Spinal cord (tissue), 10 donors: ENCODE data around the gene PALLD. TPM values are rescaled to one million over a fixed set of nuclear protein-coding genes. Genes with fewer than 3 reads are reported as not detected.

Source experiments
- DNase-seq, 6 donors: peaks; one replicate each; pipeline versions ENCODE4 v3.0.0 to v3.0.0-alpha.2; 2013 to 2015; ENCODE audit warnings: low spot score in 6 of 6, low read depth in 4 of 6
- H3K27ac ChIP-seq: one replicate; pipeline ENCODE4 v1.5.1; 2013; ENCODE audit warnings: low read depth, low read length, control low read depth
- H3K27me3 ChIP-seq: one replicate; pipeline ENCODE4 v1.6.1; 2013; ENCODE audit warnings: low read length; ENCODE audit not compliant: control insufficient read depth, insufficient read depth
- H3K36me3 ChIP-seq: one replicate; pipeline ENCODE4 v1.6.1; 2013; ENCODE audit warnings: low read length; ENCODE audit not compliant: control insufficient read depth, insufficient read depth
- H3K4me1 ChIP-seq: one replicate; pipeline ENCODE4 v1.6.1; 2013; ENCODE audit warnings: low read length; ENCODE audit not compliant: control insufficient read depth, insufficient read depth
- H3K4me3 ChIP-seq: one replicate; pipeline ENCODE4 v1.5.1; 2013; ENCODE audit warnings: low read depth, low read length, control low read depth
- H3K9me3 ChIP-seq: one replicate; pipeline ENCODE4 v1.6.1; 2013; ENCODE audit warnings: low read length; ENCODE audit not compliant: control insufficient read depth, insufficient read depth
- WGBS: methylation state at CpG from one replicate; pipeline ENCODE4 v1.1.5; 2013; ENCODE audit warnings: missing lambda C conversion rate; ENCODE audit not compliant: insufficient coverage; 5-methylcytosine and 5-hydroxymethylcytosine counted together
- polyA plus RNA-seq, 2 donors: library from polyadenylated mRNA; unstranded; fragments of 120-200 nt; gene quantifications; one replicate each; pipeline ENCODE4 v1.2.1, GENCODE V29; 2013; ENCODE audit not compliant: insufficient read length in 2 of 2
- total RNA-seq, 2 donors: library from RNA; depleted of rRNA in 1 of 2; stranded (reverse); fragments of 120-200 nt in 1 of 2; fragments of >200 nt in 1 of 2; gene quantifications; one replicate each; pipeline versions ENCODE4 v1.2.3 to v1.2.4, GENCODE V29; 2013 to 2014
- donor health status: healthy.

PALLD gene
- total and polyA plus RNA-seq, 4 donors: 45.9 to 71.1 (median 62.4) TPM

- no peaks in the 10 kb centered on the region for H3K4me1 ChIP-seq
- WGBS: no CpG with 5 or more reads among the region's 2 CpGs
- no peak overlapping the region for H3K27ac ChIP-seq
- no peaks in the 10 kb centered on the region for H3K27me3 ChIP-seq
- DNase-seq: no peak
- no peak overlapping the region for H3K4me3 ChIP-seq
- H3K9me3 ChIP-seq: no peaks in the 10 kb centered on the region
- peaks cover 25% of the 10 kb centered on the region for H3K36me3 ChIP-seq
These were observed 403.2 kb downstream of the PALLD start for GRCh38 chr4:168900080-168900479.

- Histone ChIP-seq H3K27ac (no peak overlapping the region), H3K4me3 (no peak overlapping the region), H3K9me3 (no peaks in the 10 kb centered on the region), H3K27me3 (no peaks in the 10 kb centered on the region), H3K36me3 (peaks cover 19% of the 10 kb centered on the region), H3K4me1 (no peaks in the 10 kb centered on the region)
- 83% methylated on average over 1 of the region's 2 CpGs for WGBS
- no peak for DNase-seq
These were observed 410.4 kb downstream of the PALLD start for GRCh38 chr4:168907119-168907698.

- DNase-seq: no peak
- H3K4me3 ChIP-seq: no peak overlapping the region
- no CpG with 5 or more reads among the region's 1 CpG for WGBS
- no peak overlapping the region for H3K27ac ChIP-seq
- H3K4me1 ChIP-seq: no peaks in the 10 kb centered on the region
- no peaks in the 10 kb centered on the region for H3K27me3 ChIP-seq
- H3K9me3 ChIP-seq: no peaks in the 10 kb centered on the region
- peaks cover 11% of the 10 kb centered on the region for H3K36me3 ChIP-seq
These were observed 411.2 kb downstream of the PALLD start for GRCh38 chr4:168908093-168908492.

- H3K4me3 ChIP-seq: no peak overlapping the region
- peaks cover 11% of the 10 kb centered on the region for H3K36me3 ChIP-seq
- no peaks in the 10 kb centered on the region for H3K4me1 ChIP-seq
- H3K9me3 ChIP-seq: no peaks in the 10 kb centered on the region
- DNase-seq: no peak
- WGBS: no CpG with 5 or more reads among the region's 3 CpGs
- no peaks in the 10 kb centered on the region for H3K27me3 ChIP-seq
- no peak overlapping the region for H3K27ac ChIP-seq
These were observed 412.0 kb downstream of the PALLD start for GRCh38 chr4:168908851-168909273.

GRCh38 chr4:168914095-168914494 lies 417.2 kb downstream of the PALLD start:
- WGBS: 83% methylated on average over 1 of the region's 2 CpGs
- no peak overlapping the region for H3K27ac ChIP-seq
- no peak overlapping the region for H3K4me3 ChIP-seq
- H3K4me1 ChIP-seq: no peaks in the 10 kb centered on the region
- H3K9me3 ChIP-seq: no peaks in the 10 kb centered on the region
- H3K36me3 ChIP-seq: peaks cover 11% of the 10 kb centered on the region
- no peaks in the 10 kb centered on the region for H3K27me3 ChIP-seq
- DNase-seq: no peak

GRCh38 chr4:168917138-168917779 lies 420.4 kb downstream of the PALLD start:
- no peaks in the 10 kb centered on the region for H3K27me3 ChIP-seq
- no peak overlapping the region for H3K27ac ChIP-seq
- DNase-seq: peak in 5 of 6 donors; percentile 48 to 93 (median 67)
- H3K4me1 ChIP-seq: no peaks in the 10 kb centered on the region
- no peaks in the 10 kb centered on the region for H3K9me3 ChIP-seq
- no peak overlapping the region for H3K4me3 ChIP-seq
- WGBS: 80% methylated on average over 6 of the region's 8 CpGs
- H3K36me3 ChIP-seq: peaks cover 7% of the 10 kb centered on the region

GRCh38 chr4:168919706-168920324 lies 423.0 kb downstream of the PALLD start:
- no peak overlapping the region for H3K4me3 ChIP-seq
- H3K36me3 ChIP-seq: peaks cover 7% of the 10 kb centered on the region
- H3K9me3 ChIP-seq: no peaks in the 10 kb centered on the region
- no peaks in the 10 kb centered on the region for H3K27me3 ChIP-seq
- DNase-seq: no peak
- no peaks in the 10 kb centered on the region for H3K4me1 ChIP-seq
- H3K27ac ChIP-seq: no peak overlapping the region
- no CpG with 5 or more reads among the region's 4 CpGs for WGBS

- Histone ChIP-seq H3K36me3 (peaks cover 7% of the 10 kb centered on the region), H3K27ac (no peak overlapping the region), H3K9me3 (no peaks in the 10 kb centered on the region), H3K4me1 (no peaks in the 10 kb centered on the region), H3K27me3 (no peaks in the 10 kb centered on the region), H3K4me3 (no peak overlapping the region)
- WGBS: 88% methylated on average over 3 of the region's 6 CpGs
- no peak for DNase-seq
These were observed 423.7 kb downstream of the PALLD start for GRCh38 chr4:168920441-168921065.

- Histone ChIP-seq H3K36me3 (no peaks in the 10 kb centered on the region), H3K27me3 (no peaks in the 10 kb centered on the region), H3K4me3 (no peak overlapping the region), H3K27ac (no peak overlapping the region), H3K9me3 (no peaks in the 10 kb centered on the region), H3K4me1 (no peaks in the 10 kb centered on the region)
- WGBS: no CpG with 5 or more reads among the region's 3 CpGs
- peak; percentile 60 to 96 (median 77) for DNase-seq
These were observed 426.8 kb downstream of the PALLD start for GRCh38 chr4:168923526-168924194.
